Suprapubic skin (tissue), 4 donors: Measurements from ENCODE around the gene CHIC2.

Experiments used
- POLR2A ChIP-seq, 2 donors: fragments of 450-650 bp; IDR thresholded peaks; one replicate each; pipeline ENCODE4 v1.6.1; 2017; ENCODE audit warnings: antibody characterized with exemption in 2 of 2, mild to moderate bottlenecking in 2 of 2, moderate library complexity in 2 of 2
- POLR2AphosphoS5 ChIP-seq, 3 donors: sonication (generic); formaldehyde crosslinking; IDR thresholded peaks; one replicate each; pipeline ENCODE4 v1.6.1; 2017; ENCODE audit warnings: antibody characterized with exemption in 3 of 3
- TF ChIP-seq, protein P1 (sequence below), 2 donors: fragments of 200-600 bp in 1 of 2; fragments of 450-650 bp in 1 of 2; sonication (generic) in 1 of 2; IDR thresholded peaks; one replicate each; pipeline ENCODE4 v1.5.1; 2016 to 2019; ENCODE audit warnings: antibody characterized with exemption in 2 of 2, mild to moderate bottlenecking in 1 of 2, moderate library complexity in 1 of 2

DNA sequence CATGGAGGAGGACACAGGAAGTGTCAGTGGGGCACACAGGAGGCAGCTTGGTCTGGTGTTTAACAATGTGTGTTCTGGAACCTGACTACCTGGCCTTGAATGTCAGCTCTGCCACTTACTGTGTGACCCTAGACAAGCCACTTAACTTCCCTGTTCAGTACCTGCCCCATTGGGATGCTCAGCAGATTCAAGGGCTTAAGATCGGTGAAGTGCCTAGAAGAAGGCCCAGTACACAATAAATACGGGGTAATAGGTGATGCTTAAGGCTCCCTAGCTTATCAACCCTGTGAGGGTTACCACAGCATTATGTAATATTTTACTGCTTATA lies 1.6 kb upstream of the CHIC2 start:
- TF ChIP-seq, protein P1, sequence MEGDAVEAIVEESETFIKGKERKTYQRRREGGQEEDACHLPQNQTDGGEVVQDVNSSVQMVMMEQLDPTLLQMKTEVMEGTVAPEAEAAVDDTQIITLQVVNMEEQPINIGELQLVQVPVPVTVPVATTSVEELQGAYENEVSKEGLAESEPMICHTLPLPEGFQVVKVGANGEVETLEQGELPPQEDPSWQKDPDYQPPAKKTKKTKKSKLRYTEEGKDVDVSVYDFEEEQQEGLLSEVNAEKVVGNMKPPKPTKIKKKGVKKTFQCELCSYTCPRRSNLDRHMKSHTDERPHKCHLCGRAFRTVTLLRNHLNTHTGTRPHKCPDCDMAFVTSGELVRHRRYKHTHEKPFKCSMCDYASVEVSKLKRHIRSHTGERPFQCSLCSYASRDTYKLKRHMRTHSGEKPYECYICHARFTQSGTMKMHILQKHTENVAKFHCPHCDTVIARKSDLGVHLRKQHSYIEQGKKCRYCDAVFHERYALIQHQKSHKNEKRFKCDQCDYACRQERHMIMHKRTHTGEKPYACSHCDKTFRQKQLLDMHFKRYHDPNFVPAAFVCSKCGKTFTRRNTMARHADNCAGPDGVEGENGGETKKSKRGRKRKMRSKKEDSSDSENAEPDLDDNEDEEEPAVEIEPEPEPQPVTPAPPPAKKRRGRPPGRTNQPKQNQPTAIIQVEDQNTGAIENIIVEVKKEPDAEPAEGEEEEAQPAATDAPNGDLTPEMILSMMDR (IDR thresholded peaks at IDR 0.05) = no peak
- TF ChIP-seq POLR2AphosphoS5 (IDR thresholded peaks at IDR 0.05) (no peak), POLR2A (IDR thresholded peaks at IDR 0.05) (no peak)
